ENCODE measurements around the gene ZFP64. TPM values are rescaled to one million over a fixed set of nuclear protein-coding genes. Genes with fewer than 3 reads are reported as not detected.
"Not testable (repeated sequence)": the region's sequence is repeated elsewhere in the genome, so short reads cannot be mapped to it uniquely, and the experiment has no call there.

Gene ZFP64
- 33.4 TPM for polyA plus RNA-seq (2013, experiment 1 of 4)
- polyA plus RNA-seq (2013, experiment 2 of 4), result 29.8 TPM
- polyA plus RNA-seq (2013, experiment 3 of 4), result 26.7 TPM
- 27.2 TPM for polyA plus RNA-seq (2013, experiment 4 of 4)

GRCh38 chr20:52191132-52191915 is at the start of gene ZFP64:
ZFP64 (minus strand) TSS chr20:52191779; CDS start chr20:52191636, 143 bp downstream.
- 0% methylated on average over 70 of the region's 70 CpGs for WGBS, 2 experiments
- H3K4me3 ChIP-seq (ENCODE audit: insufficient read depth, low read depth, low read length), result peak within 1 kb of the TSS; percentile 82
- no peaks in the 10 kb centered on the region for H3K36me3 ChIP-seq (ENCODE audit: control insufficient read depth, insufficient read depth, low read length)
- no peaks in the 10 kb centered on the region for H3K4me1 ChIP-seq (ENCODE audit: control insufficient read depth, insufficient read depth, low read length)
- H3K27me3 ChIP-seq (ENCODE audit: control insufficient read depth, insufficient read depth, low read length, poor library complexity, severe bottlenecking), result no peaks in the 10 kb centered on the region
- peak within 1 kb of the TSS; percentile 30 for H3K27ac ChIP-seq (ENCODE audit: insufficient read depth, low read depth, low read length, poor library complexity, severe bottlenecking)
- H3K9me3 ChIP-seq (ENCODE audit: control insufficient read depth, low read length), result no peaks in the 10 kb centered on the region

GRCh38 chr20:52240802-52241201 is 49.2 kb upstream of the ZFP64 start:
- Histone ChIP-seq H3K4me1 (ENCODE audit: control insufficient read depth, insufficient read depth, low read length) (no peaks in the 10 kb centered on the region), H3K27ac (ENCODE audit: insufficient read depth, low read depth, low read length, poor library complexity, severe bottlenecking) (no peak overlapping the region), H3K27me3 (ENCODE audit: control insufficient read depth, insufficient read depth, low read length, poor library complexity, severe bottlenecking) (no peaks in the 10 kb centered on the region), H3K36me3 (ENCODE audit: control insufficient read depth, insufficient read depth, low read length) (no peaks in the 10 kb centered on the region), H3K9me3 (ENCODE audit: control insufficient read depth, low read length) (no peaks in the 10 kb centered on the region), H3K4me3 (ENCODE audit: insufficient read depth, low read depth, low read length) (no peak overlapping the region)
- 93 to 97% methylated on average over 1 of the region's 1 CpG for WGBS, 2 experiments

- WGBS, 2 experiments, result 91 to 99% methylated on average over 2 of the region's 2 CpGs
- Histone ChIP-seq H3K9me3 (ENCODE audit: control insufficient read depth, low read length) (no peaks in the 10 kb centered on the region), H3K4me3 (ENCODE audit: insufficient read depth, low read depth, low read length) (no peak overlapping the region), H3K27ac (ENCODE audit: insufficient read depth, low read depth, low read length, poor library complexity, severe bottlenecking) (no peak overlapping the region), H3K4me1 (ENCODE audit: control insufficient read depth, insufficient read depth, low read length) (no peaks in the 10 kb centered on the region), H3K36me3 (ENCODE audit: control insufficient read depth, insufficient read depth, low read length) (no peaks in the 10 kb centered on the region), H3K27me3 (ENCODE audit: control insufficient read depth, insufficient read depth, low read length, poor library complexity, severe bottlenecking) (no peaks in the 10 kb centered on the region)
Measured at GRCh38 chr20:52239102-52239501, 47.5 kb upstream of the ZFP64 start.

- H3K4me1 ChIP-seq (ENCODE audit: control insufficient read depth, insufficient read depth, low read length), result no peaks in the 10 kb centered on the region
- H3K36me3 ChIP-seq (ENCODE audit: control insufficient read depth, insufficient read depth, low read length), result no peaks in the 10 kb centered on the region
- no peaks in the 10 kb centered on the region for H3K27me3 ChIP-seq (ENCODE audit: control insufficient read depth, insufficient read depth, low read length, poor library complexity, severe bottlenecking)
- H3K4me3 ChIP-seq (ENCODE audit: insufficient read depth, low read depth, low read length), result no peak overlapping the region
- H3K9me3 ChIP-seq (ENCODE audit: control insufficient read depth, low read length), result no peaks in the 10 kb centered on the region
- WGBS, 2 experiments, result 92 to 93% methylated on average over 7 of the region's 7 CpGs
- H3K27ac ChIP-seq (ENCODE audit: insufficient read depth, low read depth, low read length, poor library complexity, severe bottlenecking), result no peak overlapping the region
Measured at GRCh38 chr20:52236292-52236691, 44.7 kb upstream of the ZFP64 start.

GRCh38 chr20:52235129-52235528 is 43.5 kb upstream of the ZFP64 start:
- no peaks in the 10 kb centered on the region for H3K9me3 ChIP-seq (ENCODE audit: control insufficient read depth, low read length)
- 95 to 97% methylated on average over 4 of the region's 4 CpGs for WGBS, 2 experiments
- no peak overlapping the region for H3K27ac ChIP-seq (ENCODE audit: insufficient read depth, low read depth, low read length, poor library complexity, severe bottlenecking)
- no peaks in the 10 kb centered on the region for H3K27me3 ChIP-seq (ENCODE audit: control insufficient read depth, insufficient read depth, low read length, poor library complexity, severe bottlenecking)
- H3K4me1 ChIP-seq (ENCODE audit: control insufficient read depth, insufficient read depth, low read length), result no peaks in the 10 kb centered on the region
- H3K4me3 ChIP-seq (ENCODE audit: insufficient read depth, low read depth, low read length), result no peak overlapping the region
- H3K36me3 ChIP-seq (ENCODE audit: control insufficient read depth, insufficient read depth, low read length), result no peaks in the 10 kb centered on the region

GRCh38 chr20:52234302-52235045 is 42.9 kb upstream of the ZFP64 start:
- Histone ChIP-seq H3K27ac (ENCODE audit: insufficient read depth, low read depth, low read length, poor library complexity, severe bottlenecking) (no peak overlapping the region), H3K36me3 (ENCODE audit: control insufficient read depth, insufficient read depth, low read length) (no peaks in the 10 kb centered on the region), H3K4me1 (ENCODE audit: control insufficient read depth, insufficient read depth, low read length) (no peaks in the 10 kb centered on the region), H3K27me3 (ENCODE audit: control insufficient read depth, insufficient read depth, low read length, poor library complexity, severe bottlenecking) (no peaks in the 10 kb centered on the region), H3K9me3 (ENCODE audit: control insufficient read depth, low read length) (no peaks in the 10 kb centered on the region), H3K4me3 (ENCODE audit: insufficient read depth, low read depth, low read length) (no peak overlapping the region)
- WGBS, 2 experiments, result 100% methylated on average over 1 of the region's 1 CpG; no CpG with 5 or more reads in 1 of the 2 experiments

GRCh38 chr20:52231230-52231746 is 39.7 kb upstream of the ZFP64 start:
- Histone ChIP-seq H3K9me3 (ENCODE audit: control insufficient read depth, low read length) (no peaks in the 10 kb centered on the region), H3K4me1 (ENCODE audit: control insufficient read depth, insufficient read depth, low read length) (no peaks in the 10 kb centered on the region), H3K36me3 (ENCODE audit: control insufficient read depth, insufficient read depth, low read length) (no peaks in the 10 kb centered on the region), H3K27ac (ENCODE audit: insufficient read depth, low read depth, low read length, poor library complexity, severe bottlenecking) (no peak overlapping the region), H3K27me3 (ENCODE audit: control insufficient read depth, insufficient read depth, low read length, poor library complexity, severe bottlenecking) (no peaks in the 10 kb centered on the region), H3K4me3 (ENCODE audit: insufficient read depth, low read depth, low read length) (no peak overlapping the region)

- no peaks in the 10 kb centered on the region for H3K27me3 ChIP-seq (ENCODE audit: control insufficient read depth, insufficient read depth, low read length, poor library complexity, severe bottlenecking)
- no peak overlapping the region for H3K4me3 ChIP-seq (ENCODE audit: insufficient read depth, low read depth, low read length)
- no peaks in the 10 kb centered on the region for H3K36me3 ChIP-seq (ENCODE audit: control insufficient read depth, insufficient read depth, low read length)
- no peaks in the 10 kb centered on the region for H3K4me1 ChIP-seq (ENCODE audit: control insufficient read depth, insufficient read depth, low read length)
- H3K9me3 ChIP-seq (ENCODE audit: control insufficient read depth, low read length), result no peaks in the 10 kb centered on the region
- H3K27ac ChIP-seq (ENCODE audit: insufficient read depth, low read depth, low read length, poor library complexity, severe bottlenecking), result no peak overlapping the region
- 83 to 94% methylated on average over 3 of the region's 3 CpGs for WGBS, 2 experiments
Measured at GRCh38 chr20:52230409-52230808, 38.8 kb upstream of the ZFP64 start.

GRCh38 chr20:52229346-52229745 is 37.8 kb upstream of the ZFP64 start:
- not testable (repeated sequence) for H3K4me1 ChIP-seq (ENCODE audit: control insufficient read depth, insufficient read depth, low read length); H3K9me3 ChIP-seq (ENCODE audit: control insufficient read depth, low read length); H3K4me3 ChIP-seq (ENCODE audit: insufficient read depth, low read depth, low read length); H3K27me3 ChIP-seq (ENCODE audit: control insufficient read depth, insufficient read depth, low read length, poor library complexity, severe bottlenecking); H3K36me3 ChIP-seq (ENCODE audit: control insufficient read depth, insufficient read depth, low read length); H3K27ac ChIP-seq (ENCODE audit: insufficient read depth, low read depth, low read length, poor library complexity, severe bottlenecking)
- 86 to 90% methylated on average over 1 of the region's 1 CpG for WGBS, 2 experiments

- Histone ChIP-seq H3K9me3 (ENCODE audit: control insufficient read depth, low read length) (no peaks in the 10 kb centered on the region), H3K36me3 (ENCODE audit: control insufficient read depth, insufficient read depth, low read length) (no peaks in the 10 kb centered on the region), H3K27ac (ENCODE audit: insufficient read depth, low read depth, low read length, poor library complexity, severe bottlenecking) (no peak overlapping the region), H3K4me3 (ENCODE audit: insufficient read depth, low read depth, low read length) (no peak overlapping the region), H3K27me3 (ENCODE audit: control insufficient read depth, insufficient read depth, low read length, poor library complexity, severe bottlenecking) (no peaks in the 10 kb centered on the region), H3K4me1 (ENCODE audit: control insufficient read depth, insufficient read depth, low read length) (no peaks in the 10 kb centered on the region)
- WGBS, 2 experiments, result 76 to 83% methylated on average over 3 of the region's 3 CpGs
Measured at GRCh38 chr20:52226370-52226769, 34.8 kb upstream of the ZFP64 start.
